ENCODE data around the gene TSPAN13.

TSPAN13 gene

GRCh38 chr7:16778476-16778875 lies 24.9 kb downstream of the TSPAN13 start:
- DNase-seq = no peak

- no peak for DNase-seq
These were observed 25.5 kb downstream of the TSPAN13 start for GRCh38 chr7:16779051-16779450.

DNA sequence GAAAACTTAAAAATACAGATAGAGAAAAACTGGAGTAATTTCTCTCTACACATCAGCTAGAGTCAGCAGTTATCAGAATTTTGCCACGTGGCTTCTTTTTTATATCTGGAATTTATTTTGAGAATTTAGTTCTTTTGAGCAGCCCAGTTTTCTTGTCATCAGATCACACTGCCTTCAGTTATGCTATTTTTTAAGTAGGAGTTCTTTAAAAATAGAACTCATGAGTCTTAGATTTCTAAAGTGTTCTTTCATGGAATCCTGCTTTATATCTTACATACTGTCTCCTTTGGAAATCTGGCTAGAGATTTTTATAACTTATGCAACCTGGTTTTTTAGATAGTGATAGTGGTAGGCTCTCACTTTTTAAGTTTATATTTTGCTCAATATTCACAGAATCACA lies 27.0 kb downstream of the TSPAN13 start:
- DNase-seq = no peak

GRCh38 chr7:16785321-16785720 lies 31.8 kb downstream of the TSPAN13 start:
- DNase-seq = no peak

DNA sequence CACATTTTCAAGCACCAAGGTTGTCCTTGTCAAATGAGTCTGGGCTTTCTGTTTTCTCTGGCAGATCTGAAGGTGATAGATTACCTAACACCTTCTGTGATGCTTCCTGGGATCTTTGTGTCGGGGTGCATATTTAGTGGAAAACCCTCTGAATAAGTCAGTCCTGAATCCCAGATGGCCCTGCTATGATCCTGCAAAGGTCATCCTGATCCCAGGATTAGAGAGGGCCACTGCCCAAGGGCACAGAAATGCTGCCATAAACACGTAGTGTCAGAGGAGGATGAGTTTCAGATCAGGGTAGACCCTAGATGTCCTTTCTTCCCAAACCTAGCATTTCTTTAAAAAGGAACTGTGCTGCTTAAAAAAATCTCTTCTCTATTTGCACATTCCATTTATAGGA lies 32.3 kb downstream of the TSPAN13 start:
- no peak for DNase-seq

DNA sequence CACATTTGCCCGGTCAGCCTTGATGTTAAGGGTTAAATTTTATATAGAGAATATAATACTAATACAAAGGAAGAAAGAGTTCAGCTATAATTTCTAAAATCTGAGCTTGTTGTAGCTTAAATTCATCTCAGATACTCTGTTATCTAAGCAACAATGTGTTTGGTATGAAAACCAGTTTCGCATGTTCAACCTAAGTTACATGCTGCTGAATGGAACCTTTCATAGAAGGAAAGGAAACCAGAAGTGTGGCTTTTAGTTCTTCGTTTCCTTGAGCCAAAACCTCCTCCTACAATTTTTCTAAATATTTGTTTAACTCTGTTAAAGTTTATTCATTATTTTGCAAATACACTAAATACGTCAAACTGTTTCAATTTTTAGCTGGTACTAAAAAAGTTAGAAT lies 32.7 kb downstream of the TSPAN13 start:
- DNase-seq = no peak

- no peak for DNase-seq
These were observed 33.6 kb downstream of the TSPAN13 start for GRCh38 chr7:16787127-16787526.

DNA sequence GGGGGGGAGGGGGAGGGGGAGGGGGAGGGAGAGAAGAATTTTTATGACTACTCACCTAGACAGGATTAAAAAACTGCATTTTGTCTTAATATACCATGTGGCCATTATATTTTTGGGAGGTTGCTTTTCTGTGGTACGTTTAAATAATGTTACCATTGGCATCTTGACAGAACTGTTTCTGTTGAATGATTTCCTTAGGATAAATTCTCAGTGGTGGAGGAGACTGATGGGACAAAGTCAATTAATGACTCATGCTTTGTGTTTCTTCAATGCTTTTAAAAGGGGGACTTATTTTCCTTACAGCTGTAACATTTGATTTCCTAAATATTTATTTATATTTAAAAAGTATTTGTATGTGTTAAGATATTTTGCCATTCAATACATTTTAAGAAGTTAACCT lies 37.5 kb downstream of the TSPAN13 start:
- DNase-seq = no peak

DNA sequence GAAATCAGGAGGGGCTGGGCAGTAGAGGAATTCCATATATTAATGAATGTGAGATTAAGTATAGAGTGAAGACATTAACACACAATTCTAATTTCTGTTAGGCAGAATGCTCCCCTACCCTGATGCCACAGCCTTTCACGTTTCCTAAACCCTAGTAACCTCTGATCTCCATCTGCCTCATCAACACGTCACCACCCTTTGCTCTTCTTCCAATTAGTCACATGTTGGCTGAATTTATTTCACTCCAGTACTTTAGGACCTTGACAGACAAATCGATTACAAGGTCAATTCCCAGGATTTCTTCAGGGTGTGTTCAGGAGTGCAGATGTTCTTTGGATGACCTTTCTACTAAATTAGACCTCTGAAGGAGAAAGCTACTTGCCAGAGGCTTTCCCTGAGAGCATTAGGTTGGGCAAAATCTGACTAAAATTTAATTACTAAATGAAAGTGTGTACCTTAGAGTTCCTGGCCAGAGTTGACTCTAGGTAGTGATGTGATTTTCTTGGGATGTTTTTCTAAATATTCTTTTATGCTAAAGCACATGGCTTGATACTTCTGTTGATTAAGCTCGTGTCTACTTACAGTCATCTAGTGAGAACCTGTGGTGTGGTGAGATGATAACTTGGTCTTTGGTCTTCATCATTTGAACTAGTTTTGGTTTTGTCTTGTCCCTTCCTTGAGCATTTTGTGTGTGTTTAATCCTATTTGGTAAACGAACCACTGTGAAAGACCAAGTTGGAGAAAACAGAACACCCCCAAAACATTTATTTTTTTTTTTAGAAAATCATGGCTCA lies 38.5 kb downstream of the TSPAN13 start:
- DNase-seq = no peak

GRCh38 chr7:16794986-16795385 lies 41.4 kb downstream of the TSPAN13 start:
- DNase-seq = no peak

DNA sequence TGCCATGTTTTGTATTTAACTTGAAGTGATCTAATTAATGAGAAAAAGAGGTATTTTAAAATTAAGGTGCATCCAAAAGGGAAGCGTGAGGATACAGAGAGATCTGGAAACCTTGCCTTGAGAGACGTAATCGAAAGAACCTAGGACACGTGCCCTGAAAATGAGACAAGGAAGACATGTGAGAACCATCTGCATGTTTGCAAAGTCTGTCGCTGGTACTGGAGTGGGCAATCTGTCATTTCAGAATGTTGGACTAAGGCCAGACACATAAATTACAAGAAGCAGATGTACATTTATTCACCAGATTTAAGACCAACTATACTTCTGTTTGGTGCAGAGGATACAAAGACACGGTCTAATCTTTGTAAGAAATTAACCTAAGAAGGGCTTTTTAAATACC lies 42.1 kb downstream of the TSPAN13 start:
- DNase-seq = no peak

- DNase-seq = no peak
These were observed 47.6 kb downstream of the TSPAN13 start for GRCh38 chr7:16801111-16801542.

- DNase-seq = no peak
These were observed 48.0 kb downstream of the TSPAN13 start for GRCh38 chr7:16801579-16801978.

GRCh38 chr7:16803125-16803524 lies 49.6 kb downstream of the TSPAN13 start:
- no peak for DNase-seq

DNA sequence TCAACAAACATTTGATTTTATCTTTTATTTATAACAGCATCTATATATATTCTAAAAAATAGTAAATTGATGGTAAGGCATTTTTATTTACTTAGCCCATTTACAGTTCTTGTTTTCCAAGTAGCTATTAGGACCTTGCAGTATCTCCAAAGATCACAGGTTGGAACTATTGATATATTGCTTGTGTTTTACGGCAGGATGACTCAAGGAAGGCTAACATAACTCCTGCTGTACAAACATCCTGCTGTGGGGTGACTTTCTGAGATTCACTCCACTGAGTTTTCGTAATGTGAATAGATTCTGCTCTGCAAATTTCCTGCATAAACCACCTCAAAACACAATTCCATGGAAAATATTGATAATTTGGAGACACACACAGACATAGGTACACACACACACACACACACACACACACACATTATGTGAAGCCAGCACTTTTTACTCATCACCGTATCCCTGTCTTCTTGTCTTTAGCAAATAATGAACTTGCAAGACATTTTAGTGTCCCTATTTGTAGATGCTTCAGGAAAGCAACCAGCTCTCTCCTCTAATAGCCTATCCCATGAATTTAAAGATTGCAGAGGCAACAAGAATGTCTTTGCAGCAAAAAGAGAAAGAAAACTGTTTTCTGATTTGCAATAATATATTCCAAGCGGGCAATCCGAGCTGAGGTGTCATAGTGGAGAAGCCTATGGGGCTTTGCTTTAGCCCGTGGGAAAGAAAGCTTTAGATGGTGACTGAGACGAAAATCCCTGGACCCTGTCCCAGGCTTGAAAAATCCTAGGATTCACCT lies 50.5 kb downstream of the TSPAN13 start:
- DNase-seq = no peak

GRCh38 chr7:16804674-16805439 lies 51.3 kb downstream of the TSPAN13 start, which contains the start of gene AGR2:
Gene AGR2 (minus strand): TSS chr7:16804999. CDS start chr7:16801796, 3,203 bp downstream.
- DNase-seq = no peak

- DNase-seq = no peak
These were observed 51.9 kb downstream of the TSPAN13 start for GRCh38 chr7:16805441-16805840.

DNA sequence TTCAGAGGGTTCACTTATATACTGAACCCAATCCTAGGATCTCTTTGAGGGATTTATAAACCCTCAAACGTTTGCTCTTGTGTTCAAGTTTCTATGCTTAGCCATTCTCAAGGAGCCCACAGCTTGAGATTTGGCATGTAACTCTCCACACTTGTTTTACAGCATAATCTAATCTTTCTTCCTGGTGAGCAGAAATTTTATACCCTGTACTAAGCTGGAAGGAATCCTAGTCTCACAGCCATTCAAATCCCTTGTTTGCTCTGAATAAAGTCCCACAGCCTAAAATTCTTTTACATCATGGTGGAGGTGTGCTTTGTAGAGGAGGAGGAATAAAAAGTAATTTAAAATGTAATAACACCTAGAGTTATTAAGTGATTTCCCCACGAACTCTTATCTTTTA lies 56.6 kb downstream of the TSPAN13 start:
- DNase-seq = no peak

DNA sequence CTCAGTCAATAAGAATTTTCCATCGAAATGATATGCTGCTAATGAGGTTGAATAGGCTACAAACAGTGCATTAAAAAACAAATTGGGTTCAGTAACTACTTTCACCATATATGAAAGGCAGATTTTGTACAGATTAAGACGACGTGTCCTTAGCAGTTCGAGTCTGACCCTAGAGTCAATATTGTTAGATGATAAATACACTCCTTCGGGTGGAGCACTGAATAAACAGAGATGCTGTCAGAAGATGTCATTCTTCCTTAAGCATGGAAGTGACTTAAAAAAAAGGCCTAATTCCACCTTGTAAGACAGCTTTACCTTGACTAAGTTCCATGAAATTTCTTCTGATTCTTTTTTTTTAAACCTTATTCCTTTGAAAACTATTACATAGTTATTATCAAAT lies 57.0 kb downstream of the TSPAN13 start:
- no peak for DNase-seq

GRCh38 chr7:16811551-16811950 lies 58.0 kb downstream of the TSPAN13 start:
- DNase-seq = no peak

GRCh38 chr7:16812542-16813231 lies 59.1 kb downstream of the TSPAN13 start:
- no peak for DNase-seq

GRCh38 chr7:16813232-16813616 lies 59.7 kb downstream of the TSPAN13 start:
- no peak for DNase-seq

DNA sequence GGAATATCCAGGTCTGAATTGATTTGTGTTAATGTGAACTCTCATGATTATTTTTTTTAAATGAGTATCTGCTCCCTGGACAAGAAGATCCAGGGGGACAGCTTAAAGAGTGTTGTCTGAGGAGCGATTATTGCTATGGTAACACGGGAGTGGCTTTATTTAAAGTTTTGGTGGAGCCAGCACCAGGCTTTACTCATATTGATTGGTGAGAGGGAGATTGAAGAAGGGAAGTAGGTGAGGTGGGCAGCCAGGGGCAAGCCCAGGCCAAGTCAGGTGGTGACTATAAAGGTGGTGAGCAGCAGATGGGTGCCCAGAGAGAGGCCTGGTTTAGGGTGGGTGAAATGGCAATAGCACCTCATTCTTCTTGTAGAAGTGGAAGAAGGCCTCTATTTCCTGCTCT lies 61.4 kb downstream of the TSPAN13 start:
- no peak for DNase-seq

Measured in stimulated activated CD4-positive, alpha-beta T cell treated with anti-CD3 and anti-CD28 coated beads, Interleukin-12 subunit alpha, Interleukin-12 subunit beta, amount 100 ng/mL, for 4 hours (primary cell).